Kidney (tissue), 14 donors: ENCODE results near the gene SUCLG2. TPM values are rescaled to one million over a fixed set of nuclear protein-coding genes. Genes with fewer than 3 reads are reported as not detected.

Experiments
- DNase-seq, 5 donors: peaks; one replicate each; pipeline ENCODE4 v3.0.0-alpha.2; 2013 to 2020
- FAIRE-seq: peaks from 2 replicates; lab custom pipeline; 2012; peaks lifted over from hg19 to GRCh38; lab: Jason Lieb, UNC
- H3K27ac ChIP-seq, 2 donors: one replicate each; pipeline ENCODE4 v1.7.0; 2013; ENCODE audit warnings: low read depth in 2 of 2, low read length in 2 of 2, inconsistent platforms in 1 of 2
- H3K27me3 ChIP-seq: one replicate; pipeline ENCODE4 v1.7.1; 2013; ENCODE audit warnings: low read length, inconsistent platforms; ENCODE audit not compliant: control insufficient read depth, insufficient read depth
- H3K36me3 ChIP-seq, 3 donors: one replicate each; pipeline versions ENCODE4 v1.7.0 to v1.7.1; 2013; ENCODE audit warnings: low read length in 3 of 3, control low read depth in 1 of 3, inconsistent platforms in 1 of 3; ENCODE audit not compliant: insufficient read depth in 3 of 3, control insufficient read depth in 2 of 3
- H3K4me1 ChIP-seq, 3 donors: one replicate each; pipeline versions ENCODE4 v1.7.0 to v1.7.1; 2013; ENCODE audit warnings: low read length in 3 of 3, inconsistent platforms in 1 of 3, low read depth in 1 of 3; ENCODE audit not compliant: control insufficient read depth in 2 of 3, insufficient read depth in 2 of 3
- H3K4me3 ChIP-seq, 3 donors: one replicate each; pipeline versions ENCODE4 v1.7.0 to v1.8.1; 2013; ENCODE audit warnings: low read length in 3 of 3, control low read depth in 1 of 3, inconsistent platforms in 1 of 3
- H3K9ac ChIP-seq, 3 donors: one replicate each; pipeline versions ENCODE4 v1.7.0 to v1.7.1; 2013; ENCODE audit warnings: low read length in 3 of 3, control low read depth in 1 of 3, inconsistent platforms in 1 of 3
- H3K9me3 ChIP-seq, 3 donors: one replicate each; pipeline versions ENCODE4 v1.7.0 to v1.7.1; 2013; ENCODE audit warnings: low read length in 3 of 3, control low read depth in 1 of 3, inconsistent platforms in 1 of 3; ENCODE audit not compliant: control insufficient read depth in 2 of 3, insufficient read depth in 1 of 3
- intact Hi-C: fragments of 100-400 bp; cut with DNase I; formaldehyde crosslinking; loops from one replicate; pipeline ENCODE4 v1.11.1; 2022
- polyA plus RNA-seq: library from polyadenylated mRNA; stranded (reverse); fragments of 350-450 nt; fragmentation: Illumina TruSeq; extraction: RNeasy Lipid Tissue Mini Kit (QIAGEN cat#74804); gene quantifications from one replicate; pipeline ENCODE4 v1.2.3, GENCODE V29; 2014; ENCODE audit warnings: low read depth, low replicate concordance; ENCODE audit not compliant: insufficient read depth
- total RNA-seq: library from RNA; stranded (reverse); fragmentation: NEBNext Ultra II Directional; extraction: Animal tissue kit (Norgen Biotek cat#: 25700); gene quantifications from one replicate; pipeline ENCODE4 v1.2.1, GENCODE V29; 2021
- TF ChIP-seq, protein P1 (sequence below): IDR thresholded peaks from 3 replicates; pipeline ENCODE4 v1.5.1; 2012; ENCODE audit warnings: mild to moderate bottlenecking, moderate library complexity, borderline replicate concordance; ENCODE audit not compliant: insufficient read depth; ENCODE audit errors: extremely low read depth
- donor health status: control.
- donor health status: control.
- donor health status: control.
- donor health status: control.
- donor health status: control.
- donor health status: DM: yes; HTN: yes; CAD: no.
- donor health status: Normal renal cell carcinoma (clear cell type).

SUCLG2 gene
- total and polyA plus RNA-seq, 2 donors from 2014 or later = 62.8 to 117 TPM

DNA sequence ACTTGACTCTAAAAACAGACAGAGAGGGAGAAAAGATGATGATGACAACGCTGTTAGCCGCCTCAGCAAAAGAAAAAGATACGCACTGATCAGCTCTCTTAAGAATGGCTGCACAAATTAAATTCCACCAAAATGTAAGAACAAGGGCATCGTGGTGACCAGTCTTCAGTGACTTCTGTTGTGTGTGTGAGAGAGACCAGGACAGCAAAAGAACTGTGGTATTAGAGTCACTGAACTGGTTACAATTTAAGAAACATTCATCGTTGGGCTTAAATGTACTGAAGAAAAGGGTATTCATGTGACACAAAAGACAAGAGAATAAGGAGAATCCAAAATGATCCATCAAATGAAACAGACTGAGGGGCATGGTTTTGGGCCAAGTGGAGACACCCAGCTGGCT, 86.5 kb downstream of the SUCLG2 start:
- peaks cover 0 to 3% (median 0%) of the 10 kb centered on the region in 3 donors for H3K36me3 ChIP-seq
- FAIRE-seq = no peak

DNA sequence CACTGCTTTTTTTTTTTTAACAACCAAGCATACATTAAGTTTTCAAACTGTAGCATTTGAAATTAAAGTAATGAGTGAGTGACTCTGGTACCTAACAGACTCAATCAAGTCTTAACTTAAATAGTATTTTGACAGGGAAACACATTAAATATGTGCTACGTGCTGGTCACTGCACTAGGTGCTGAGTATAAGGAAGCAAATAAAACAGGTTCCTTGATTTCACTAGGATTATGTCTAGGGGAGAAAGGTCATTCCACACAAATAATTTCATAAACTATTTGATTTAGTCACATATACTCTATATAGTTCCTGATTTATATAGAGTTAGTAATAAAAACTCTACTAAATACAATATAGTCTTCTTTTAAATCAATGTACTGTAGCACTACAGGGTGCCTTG, 89.4 kb downstream of the SUCLG2 start:
- FAIRE-seq (no peak), DNase-seq (no peak)
- Histone ChIP-seq H3K36me3 (peaks cover 0 to 3% (median 0%) of the 10 kb centered on the region in 3 donors), H3K27me3 (no peaks in the 10 kb centered on the region), H3K9me3 (no peaks in the 10 kb centered on the region), H3K4me3 (no peak overlapping the region), H3K4me1 (peaks cover 0 to 20% (median 0%) of the 10 kb centered on the region in 3 donors), H3K9ac (no peak overlapping the region), H3K27ac (no peak overlapping the region)
- intact Hi-C loops = no loop called here
- TF ChIP-seq, protein P1, sequence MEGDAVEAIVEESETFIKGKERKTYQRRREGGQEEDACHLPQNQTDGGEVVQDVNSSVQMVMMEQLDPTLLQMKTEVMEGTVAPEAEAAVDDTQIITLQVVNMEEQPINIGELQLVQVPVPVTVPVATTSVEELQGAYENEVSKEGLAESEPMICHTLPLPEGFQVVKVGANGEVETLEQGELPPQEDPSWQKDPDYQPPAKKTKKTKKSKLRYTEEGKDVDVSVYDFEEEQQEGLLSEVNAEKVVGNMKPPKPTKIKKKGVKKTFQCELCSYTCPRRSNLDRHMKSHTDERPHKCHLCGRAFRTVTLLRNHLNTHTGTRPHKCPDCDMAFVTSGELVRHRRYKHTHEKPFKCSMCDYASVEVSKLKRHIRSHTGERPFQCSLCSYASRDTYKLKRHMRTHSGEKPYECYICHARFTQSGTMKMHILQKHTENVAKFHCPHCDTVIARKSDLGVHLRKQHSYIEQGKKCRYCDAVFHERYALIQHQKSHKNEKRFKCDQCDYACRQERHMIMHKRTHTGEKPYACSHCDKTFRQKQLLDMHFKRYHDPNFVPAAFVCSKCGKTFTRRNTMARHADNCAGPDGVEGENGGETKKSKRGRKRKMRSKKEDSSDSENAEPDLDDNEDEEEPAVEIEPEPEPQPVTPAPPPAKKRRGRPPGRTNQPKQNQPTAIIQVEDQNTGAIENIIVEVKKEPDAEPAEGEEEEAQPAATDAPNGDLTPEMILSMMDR = no peak

More for the DNA sequence above, 86.5 kb downstream of the SUCLG2 start:
- DNase-seq = no peak
- no peak overlapping the region for H3K9ac ChIP-seq
- TF ChIP-seq, protein P1 = no peak
- intact Hi-C loops = no loop called here
- H3K27me3 ChIP-seq = no peaks in the 10 kb centered on the region
- no peak overlapping the region for H3K27ac ChIP-seq
- H3K4me3 ChIP-seq = no peak overlapping the region
- H3K9me3 ChIP-seq = no peaks in the 10 kb centered on the region
- peaks cover 0 to 8% (median 0%) of the 10 kb centered on the region in 3 donors for H3K4me1 ChIP-seq

DNA sequence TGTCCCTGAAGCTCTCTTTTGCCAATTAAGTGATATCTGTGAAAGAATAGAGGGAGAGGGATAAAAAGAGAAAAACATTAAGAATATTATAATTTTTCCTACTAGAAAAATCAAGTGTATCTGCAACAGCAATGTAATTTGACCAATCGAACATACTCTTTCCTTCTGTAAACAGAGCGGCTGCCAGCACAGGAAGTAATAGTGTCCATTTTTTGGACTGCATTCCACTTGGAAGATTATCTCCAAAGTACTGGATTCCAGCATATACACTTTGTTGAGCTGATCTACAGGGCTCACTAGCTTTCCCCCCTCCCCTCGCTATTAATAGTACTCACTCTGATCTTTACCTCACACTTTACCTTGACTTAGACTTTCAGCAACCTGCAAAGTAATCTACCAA, 90.4 kb downstream of the SUCLG2 start:
- DNase-seq (no peak), FAIRE-seq (no peak)
- intact Hi-C loops = no loop called here

More for the DNA sequence above, 90.4 kb downstream of the SUCLG2 start:
- TF ChIP-seq, protein P1 = no peak
- H3K27ac ChIP-seq = no peak overlapping the region
- peaks cover 0 to 13% (median 0%) of the 10 kb centered on the region in 3 donors for H3K4me1 ChIP-seq
- no peak overlapping the region for H3K9ac ChIP-seq
- H3K4me3 ChIP-seq = no peak overlapping the region
- no peaks in the 10 kb centered on the region for H3K9me3 ChIP-seq
- peaks cover 0 to 3% (median 0%) of the 10 kb centered on the region in 3 donors for H3K36me3 ChIP-seq
- no peaks in the 10 kb centered on the region for H3K27me3 ChIP-seq
